ENCODE results near the gene CLEC16A.

CLEC16A gene

DNA sequence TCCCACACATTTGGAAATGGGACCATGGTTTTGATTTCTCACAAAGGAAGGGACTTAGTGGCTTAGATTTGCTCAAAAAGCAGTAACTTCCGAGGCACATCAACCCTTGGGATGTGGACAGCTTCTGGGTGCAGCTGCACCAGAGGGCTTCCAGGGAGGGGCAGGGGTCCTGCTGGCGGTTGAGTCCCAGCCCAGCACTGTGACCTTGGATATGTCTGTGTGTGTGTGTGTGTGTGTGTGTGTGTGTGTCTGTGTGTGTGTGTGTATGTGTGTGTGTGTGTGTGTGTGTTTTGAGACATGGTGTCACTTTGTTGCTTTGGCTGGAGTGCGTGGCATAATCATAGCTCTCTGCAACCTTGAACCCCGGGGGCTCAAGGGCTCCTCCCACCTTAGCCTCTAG, 130.8 kb downstream of the CLEC16A start:
- no peaks in the 10 kb centered on the region for H3K27me3 ChIP-seq (ENCODE audit: low read depth)
- no peak overlapping the region for H3K4me3 ChIP-seq
- no peak for DNase-seq (ENCODE audit: low spot score in 2 of 2)
- no peaks in the 10 kb centered on the region for H3K9me3 ChIP-seq
- H3K4me1 ChIP-seq = peaks cover 16% of the 10 kb centered on the region
- in situ Hi-C loops (cut with MboI; ENCODE audit: low sequenced_read_pairs) = no loop called here
- H3K36me3 ChIP-seq (replicated peaks) = no peaks in the 10 kb centered on the region

DNA sequence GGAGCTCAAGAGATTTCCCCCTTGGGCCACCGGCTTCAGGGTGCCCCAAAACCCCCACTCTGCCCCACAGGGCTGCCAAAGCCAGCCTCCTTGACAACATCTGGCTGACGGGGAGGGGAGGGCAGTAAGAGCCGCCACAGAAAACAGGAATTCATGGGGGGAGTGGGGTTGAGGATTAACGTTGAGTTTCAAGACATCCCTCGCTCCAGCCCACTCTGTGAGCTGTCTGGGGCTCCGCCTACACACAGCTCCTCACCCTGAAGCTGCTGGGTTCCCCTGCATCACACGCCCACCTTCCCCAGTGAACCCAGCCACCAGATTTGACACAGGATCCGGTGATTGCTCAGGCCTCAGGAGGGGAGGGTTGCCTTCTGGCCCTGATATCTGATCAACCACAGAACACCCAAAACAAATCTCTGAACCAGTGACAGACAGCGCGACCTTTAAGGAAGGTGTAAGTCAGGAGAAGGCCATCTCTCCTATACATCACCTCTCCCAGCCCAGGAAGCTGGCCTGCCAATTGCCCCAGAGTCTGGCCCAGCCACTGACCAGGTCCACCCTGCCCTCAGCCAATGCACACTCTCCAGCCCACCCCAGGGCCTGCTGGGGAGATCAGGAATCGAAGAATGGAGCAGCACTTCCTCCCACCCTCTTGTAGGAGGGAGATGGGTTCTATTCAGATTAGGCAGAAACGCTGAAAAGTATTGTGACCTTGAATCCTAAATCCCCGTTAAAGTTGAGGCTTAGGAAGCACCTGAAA, 132.1 kb downstream of the CLEC16A start:
- Histone ChIP-seq H3K9me3 (no peaks in the 10 kb centered on the region), H3K4me1 (peaks cover 16% of the 10 kb centered on the region), H3K27me3 (ENCODE audit: low read depth) (no peaks in the 10 kb centered on the region), H3K4me3 (no peak overlapping the region), H3K36me3 (replicated peaks) (no peaks in the 10 kb centered on the region)
- in situ Hi-C loops (cut with MboI; ENCODE audit: low sequenced_read_pairs) = no loop called here
- no peak for DNase-seq (ENCODE audit: low spot score in 2 of 2)

DNA sequence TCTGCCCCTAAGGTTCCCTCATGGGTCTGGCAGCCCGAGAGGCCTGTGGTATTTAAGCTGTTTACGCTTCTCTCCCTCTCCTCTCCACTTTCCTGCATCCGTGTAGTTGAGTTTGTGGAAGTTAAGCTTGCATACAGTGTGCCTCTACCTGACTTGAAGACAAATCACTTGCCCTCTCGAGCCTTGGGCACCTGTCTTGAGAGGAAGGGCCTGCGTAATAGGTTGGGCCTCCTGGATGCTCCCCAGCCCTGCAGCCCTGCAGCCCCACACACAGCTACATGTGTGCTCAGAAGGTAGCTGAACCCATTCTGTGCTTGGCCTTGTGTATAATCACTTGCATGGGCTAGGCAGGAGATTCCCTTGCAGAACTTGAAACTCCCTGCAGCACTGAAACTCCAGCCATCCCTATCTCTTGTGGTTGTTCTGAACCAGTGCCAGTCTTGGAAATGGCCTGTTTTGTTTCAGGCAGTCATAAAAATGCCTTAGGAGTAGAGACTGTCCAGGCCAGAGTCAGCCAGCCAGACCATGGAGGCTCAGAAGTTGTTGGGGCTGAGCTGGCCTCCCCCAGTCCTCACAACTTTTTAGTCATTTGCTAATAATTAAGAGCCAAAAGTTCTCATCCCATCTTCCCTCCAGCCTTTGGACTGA, 134.6 kb downstream of the CLEC16A start:
- Histone ChIP-seq H3K4me3 (no peak overlapping the region), H3K4me1 (peaks cover 10% of the 10 kb centered on the region), H3K36me3 (replicated peaks) (no peaks in the 10 kb centered on the region), H3K27me3 (ENCODE audit: low read depth) (no peaks in the 10 kb centered on the region), H3K9me3 (no peaks in the 10 kb centered on the region)
- in situ Hi-C loops (cut with MboI; ENCODE audit: low sequenced_read_pairs) = no loop called here
- DNase-seq (ENCODE audit: low spot score in 2 of 2) = no peak

DNA sequence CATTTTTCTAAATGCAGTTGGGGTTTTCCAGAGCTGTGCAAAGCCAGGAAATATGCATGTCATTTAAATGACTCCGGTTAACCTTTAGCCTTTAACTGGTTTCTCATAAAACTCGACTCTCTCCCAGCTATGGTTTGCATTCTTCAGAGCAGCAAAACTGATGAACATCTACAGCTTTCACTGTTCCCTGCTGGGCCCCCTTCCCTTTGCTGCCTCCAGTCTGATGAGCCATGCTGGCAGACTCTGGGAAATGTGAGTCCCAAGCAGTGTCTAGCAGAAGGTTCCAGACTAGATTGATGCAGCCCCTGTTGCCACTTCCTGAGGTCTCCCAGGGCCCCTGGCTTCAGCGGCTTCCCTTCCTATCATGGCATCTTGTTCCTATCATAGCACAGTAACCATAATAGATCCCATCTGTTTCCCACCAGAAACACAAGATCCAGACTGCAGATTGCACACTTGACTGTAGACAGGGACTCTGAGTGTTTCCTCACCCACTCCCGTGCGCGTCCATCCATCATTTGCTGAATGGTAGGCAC, 135.4 kb downstream of the CLEC16A start:
- no peak for DNase-seq (ENCODE audit: low spot score in 2 of 2)
- H3K4me3 ChIP-seq = no peak overlapping the region
- in situ Hi-C loops (cut with MboI; ENCODE audit: low sequenced_read_pairs) = no loop called here
- no peaks in the 10 kb centered on the region for H3K9me3 ChIP-seq
- no peaks in the 10 kb centered on the region for H3K36me3 ChIP-seq (replicated peaks)
- H3K4me1 ChIP-seq = 0 out of 2 replicates have a peak, but pooled peaks cover 4% of the 10 kb centered on the region
- no peaks in the 10 kb centered on the region for H3K27me3 ChIP-seq (ENCODE audit: low read depth)

DNA sequence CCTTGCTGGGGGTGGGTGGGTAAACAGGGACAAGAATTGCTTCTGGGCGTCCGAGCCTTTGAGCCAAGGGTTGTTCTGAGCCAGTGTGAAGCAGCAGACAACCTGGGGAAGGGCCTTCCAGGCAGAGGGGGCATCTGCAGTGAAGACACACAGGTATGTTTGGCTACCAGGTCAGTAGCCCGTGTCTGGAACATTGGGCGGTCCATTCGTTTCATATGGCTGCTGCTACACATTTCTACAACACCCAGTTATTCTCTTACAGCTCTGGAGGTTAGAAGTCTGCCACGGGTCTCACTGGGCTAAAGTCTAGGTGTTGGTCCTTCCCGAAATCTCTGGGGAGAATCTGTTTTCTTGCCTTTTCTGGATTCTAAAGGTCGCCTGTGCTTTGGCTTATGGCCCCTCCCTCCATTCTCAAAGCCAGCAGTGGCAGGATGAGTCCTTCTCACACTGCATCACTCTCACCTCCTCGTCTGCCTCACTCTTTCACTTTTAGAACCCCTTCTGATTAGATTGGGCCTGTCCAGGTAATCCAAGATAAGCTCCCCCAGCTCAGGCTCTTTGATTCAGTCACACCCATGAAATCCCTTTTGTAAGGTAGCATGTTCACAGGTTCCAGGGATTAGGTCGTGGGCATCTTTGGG, 136.1 kb downstream of the CLEC16A start:
- Histone ChIP-seq H3K27me3 (ENCODE audit: low read depth) (no peaks in the 10 kb centered on the region), H3K36me3 (replicated peaks) (no peaks in the 10 kb centered on the region), H3K9me3 (no peaks in the 10 kb centered on the region), H3K4me3 (no peak overlapping the region), H3K4me1 (0 out of 2 replicates have a peak, but pooled peaks cover 4% of the 10 kb centered on the region)
- in situ Hi-C loops (cut with MboI; ENCODE audit: low sequenced_read_pairs) = no loop called here
- DNase-seq (ENCODE audit: low spot score in 2 of 2) = no peak

DNA sequence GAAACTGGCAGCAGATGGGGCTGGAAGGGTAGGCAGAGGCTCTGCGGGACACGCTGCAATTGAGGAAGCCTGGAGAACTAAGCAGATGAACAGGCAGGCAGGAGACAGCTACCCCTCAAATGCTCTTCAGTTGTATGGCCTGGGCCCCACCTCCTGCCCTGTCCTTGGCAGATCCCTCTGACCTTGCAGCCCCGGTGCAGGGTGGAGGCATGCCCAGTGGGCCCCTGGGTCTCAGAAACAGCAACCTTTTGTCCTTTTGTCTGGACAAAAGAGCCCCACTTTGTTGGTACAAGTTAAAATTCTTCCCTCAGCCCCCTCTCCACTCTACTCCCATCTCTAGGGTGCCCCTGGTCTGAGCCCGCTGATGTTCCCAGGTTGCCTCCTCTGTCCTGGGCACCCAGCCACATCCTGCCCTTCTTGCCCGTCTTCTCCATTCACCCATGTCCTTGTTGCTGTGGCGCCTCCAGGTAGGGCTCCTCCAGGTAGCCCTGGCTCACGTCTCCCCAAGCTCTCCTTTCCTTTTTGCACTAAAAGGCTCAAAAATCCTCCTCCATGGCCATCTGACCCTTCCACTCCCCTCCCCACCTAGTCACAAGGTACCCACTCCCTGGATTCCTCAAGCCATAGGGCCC, 136.8 kb downstream of the CLEC16A start:
- Histone ChIP-seq H3K9me3 (no peaks in the 10 kb centered on the region), H3K27me3 (ENCODE audit: low read depth) (no peaks in the 10 kb centered on the region), H3K36me3 (replicated peaks) (no peaks in the 10 kb centered on the region), H3K4me1 (0 out of 2 replicates have a peak, but pooled peaks cover 4% of the 10 kb centered on the region), H3K4me3 (no peak overlapping the region)
- no peak for DNase-seq (ENCODE audit: low spot score in 2 of 2)
- in situ Hi-C loops (cut with MboI; ENCODE audit: low sequenced_read_pairs) = no loop called here

DNA sequence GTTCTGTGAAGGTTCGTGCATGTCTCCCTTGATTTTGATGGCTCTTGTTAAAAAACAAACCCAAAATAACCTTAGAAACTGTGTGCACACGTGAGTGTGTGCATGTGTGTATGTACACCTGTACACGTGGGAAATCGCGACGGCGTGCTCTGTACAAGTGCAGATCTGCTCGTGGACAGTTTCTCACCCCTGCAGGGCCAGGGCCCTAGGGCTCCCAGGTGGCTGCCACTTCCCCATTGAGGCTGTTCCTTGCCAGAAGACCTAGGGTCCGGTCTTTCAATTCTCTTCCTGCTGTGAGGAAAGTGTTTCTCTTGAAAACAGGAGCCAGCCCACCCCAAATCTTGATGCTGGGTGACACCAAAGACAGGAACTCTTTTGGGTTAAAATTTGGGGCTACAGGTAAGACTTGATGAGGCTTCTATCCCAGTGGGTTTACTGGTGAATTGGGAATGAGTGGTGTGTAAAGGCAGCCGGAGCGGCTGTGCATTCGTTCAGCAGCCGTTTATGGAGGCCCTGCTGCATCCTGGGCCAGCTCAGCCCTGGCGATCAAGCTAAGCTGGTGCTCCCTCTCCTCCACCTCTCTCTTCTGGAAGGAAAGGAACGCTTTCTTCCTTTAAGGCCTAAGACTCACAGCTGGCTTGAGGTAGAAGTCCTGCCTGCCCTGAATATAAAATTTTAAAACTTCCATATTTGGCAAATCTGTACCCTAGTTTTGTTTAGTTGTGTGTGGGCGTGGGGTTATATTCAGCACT, 137.9 kb downstream of the CLEC16A start:
- H3K27me3 ChIP-seq (ENCODE audit: low read depth) = no peaks in the 10 kb centered on the region
- H3K4me3 ChIP-seq = no peak overlapping the region
- in situ Hi-C loops (cut with MboI; ENCODE audit: low sequenced_read_pairs) = no loop called here
- no peaks in the 10 kb centered on the region for H3K36me3 ChIP-seq (replicated peaks)
- 0 out of 2 replicates have a peak, but pooled peaks cover 4% of the 10 kb centered on the region for H3K4me1 ChIP-seq
- H3K9me3 ChIP-seq = no peaks in the 10 kb centered on the region
- no peak for DNase-seq (ENCODE audit: low spot score in 2 of 2)

DNA sequence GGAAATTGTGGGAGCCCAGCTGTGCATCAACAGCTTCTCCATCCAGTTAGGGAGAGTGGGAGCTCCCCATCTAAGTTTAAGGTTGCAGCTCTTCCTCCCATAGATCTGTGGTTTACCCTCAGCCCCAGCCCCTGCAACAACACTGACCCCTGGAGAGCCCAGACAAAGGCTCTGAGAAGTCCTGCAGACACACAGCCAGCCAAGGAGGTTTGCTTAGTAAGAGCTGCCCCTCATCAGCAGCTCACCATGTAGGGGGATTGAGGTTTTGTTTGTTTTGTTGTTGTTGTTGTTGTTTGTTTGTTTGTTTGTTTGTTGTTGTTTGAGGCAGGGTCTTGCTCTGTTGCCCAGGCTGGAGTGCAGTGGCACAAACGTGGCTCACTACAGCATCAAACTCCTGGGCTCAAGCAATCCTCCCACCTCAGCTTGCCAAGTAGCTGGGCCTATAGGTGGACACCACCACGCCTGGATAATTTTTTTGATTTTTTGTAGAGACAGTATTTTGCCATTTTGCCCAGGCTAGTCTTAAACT, 138.6 kb downstream of the CLEC16A start:
- Histone ChIP-seq H3K4me3 (no peak overlapping the region), H3K4me1 (0 out of 2 replicates have a peak, but pooled peaks cover 4% of the 10 kb centered on the region), H3K36me3 (replicated peaks) (no peaks in the 10 kb centered on the region), H3K9me3 (no peaks in the 10 kb centered on the region), H3K27me3 (ENCODE audit: low read depth) (no peaks in the 10 kb centered on the region)
- no peak for DNase-seq (ENCODE audit: low spot score in 2 of 2)
- in situ Hi-C loops (cut with MboI; ENCODE audit: low sequenced_read_pairs) = no loop called here

DNA sequence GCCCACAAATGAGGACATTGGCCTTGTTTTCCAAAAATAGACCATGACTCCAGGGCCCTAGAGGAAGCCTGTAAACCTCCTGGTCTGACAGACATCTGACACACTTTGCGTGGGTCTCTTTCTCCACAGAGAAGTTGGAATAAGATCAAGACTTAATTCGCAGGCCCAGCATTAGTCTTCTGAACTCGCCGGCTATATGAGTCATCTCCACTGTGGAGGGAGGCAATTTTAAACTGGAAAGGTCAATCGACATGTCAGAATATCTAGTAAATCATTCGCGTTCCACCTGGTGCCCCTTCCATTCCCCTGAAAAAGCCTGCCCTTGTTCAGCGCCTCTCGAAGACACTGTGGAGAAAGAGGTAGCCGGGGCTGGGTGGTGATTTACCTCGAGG, 140.1 kb downstream of the CLEC16A start:
- Histone ChIP-seq H3K27me3 (ENCODE audit: low read depth) (no peaks in the 10 kb centered on the region), H3K4me3 (no peak overlapping the region), H3K9me3 (no peaks in the 10 kb centered on the region), H3K4me1 (no peaks in the 10 kb centered on the region), H3K36me3 (replicated peaks) (no peaks in the 10 kb centered on the region)
- in situ Hi-C loops (cut with MboI; ENCODE audit: low sequenced_read_pairs) = no loop called here
- no peak for DNase-seq (ENCODE audit: low spot score in 2 of 2)

DNA sequence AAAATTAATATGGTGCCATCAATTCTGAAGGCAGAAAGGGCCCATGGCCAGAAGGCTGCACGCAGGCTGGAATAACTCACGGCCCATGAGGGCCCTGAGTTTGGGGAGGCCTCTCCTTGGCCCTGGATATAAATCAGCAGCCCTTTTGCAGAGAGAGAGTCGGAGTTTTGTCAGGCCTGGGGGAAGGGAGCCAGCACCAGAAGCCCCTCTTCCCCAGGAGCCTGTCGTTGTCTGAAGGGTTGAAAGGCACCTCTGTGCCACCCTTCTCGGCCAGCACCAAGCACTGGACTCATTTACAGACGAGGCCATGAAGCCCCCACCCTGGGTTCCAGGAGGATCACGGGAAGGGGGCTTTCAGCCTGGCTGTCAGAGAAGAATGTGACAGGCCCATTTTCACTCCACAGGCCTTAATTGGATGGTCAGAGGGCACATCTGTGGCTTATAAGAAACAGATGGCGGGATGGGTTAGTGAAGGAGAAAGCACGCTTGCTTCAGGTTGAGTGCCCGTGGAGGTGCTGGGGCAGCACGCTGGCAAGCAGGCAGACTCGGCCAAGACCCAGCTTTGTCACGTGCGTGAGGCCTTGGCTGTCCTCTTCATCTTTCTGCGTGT, 140.6 kb downstream of the CLEC16A start:
- Histone ChIP-seq H3K4me1 (no peaks in the 10 kb centered on the region), H3K4me3 (no peak overlapping the region), H3K27me3 (ENCODE audit: low read depth) (no peaks in the 10 kb centered on the region), H3K36me3 (replicated peaks) (no peaks in the 10 kb centered on the region), H3K9me3 (no peaks in the 10 kb centered on the region)
- DNase-seq (ENCODE audit: low spot score in 2 of 2) = no peak
- in situ Hi-C loops (cut with MboI; ENCODE audit: low sequenced_read_pairs) = no loop called here

DNA sequence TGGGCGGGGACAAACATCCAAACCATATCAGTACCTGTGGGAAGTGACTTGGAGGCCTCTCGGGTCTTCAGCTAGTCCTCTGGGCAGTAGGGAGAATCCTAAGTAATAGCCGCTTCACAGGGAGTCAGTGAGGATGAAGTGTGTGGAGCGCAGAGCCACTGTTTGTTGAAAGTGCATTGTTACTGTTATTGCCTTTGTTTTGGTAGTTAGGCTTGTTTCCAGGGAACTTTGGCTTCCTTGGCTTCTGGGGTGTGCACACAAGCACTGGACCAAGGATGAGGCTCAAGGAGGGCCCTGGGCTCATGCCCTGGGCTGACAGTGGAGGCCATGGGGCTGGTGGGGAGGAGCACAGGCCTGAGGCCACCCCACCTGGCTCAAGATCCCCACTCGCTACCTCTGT, 141.6 kb downstream of the CLEC16A start:
- Histone ChIP-seq H3K4me3 (no peak overlapping the region), H3K27me3 (ENCODE audit: low read depth) (no peaks in the 10 kb centered on the region), H3K9me3 (no peaks in the 10 kb centered on the region), H3K36me3 (replicated peaks) (no peaks in the 10 kb centered on the region), H3K4me1 (no peaks in the 10 kb centered on the region)
- DNase-seq (ENCODE audit: low spot score in 2 of 2) = no peak
- in situ Hi-C loops (cut with MboI; ENCODE audit: low sequenced_read_pairs) = no loop called here

DNA sequence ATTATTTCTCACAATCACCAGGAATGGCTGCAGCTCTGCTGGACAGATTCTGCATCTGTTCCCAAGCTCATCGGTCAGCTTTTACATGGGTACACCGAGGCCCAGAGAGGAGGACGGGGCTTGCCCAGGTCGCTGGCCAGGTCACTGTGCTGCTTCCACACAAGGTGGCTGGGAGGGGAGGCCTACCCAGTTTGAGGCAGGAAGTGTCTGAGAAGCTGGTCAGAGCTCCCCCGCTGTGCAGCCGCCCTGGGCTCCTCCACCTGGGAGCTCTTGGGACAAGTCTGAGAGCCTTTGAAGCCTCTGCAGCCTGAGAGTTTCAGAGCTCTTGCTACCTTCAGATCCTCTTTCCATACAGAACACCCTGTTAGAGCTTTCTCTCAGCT, 143.3 kb downstream of the CLEC16A start:
- H3K4me3 ChIP-seq = no peak overlapping the region
- DNase-seq (ENCODE audit: low spot score in 2 of 2) = no peak
- H3K4me1 ChIP-seq = no peaks in the 10 kb centered on the region
- H3K36me3 ChIP-seq (replicated peaks) = no peaks in the 10 kb centered on the region
- H3K9me3 ChIP-seq = no peaks in the 10 kb centered on the region
- in situ Hi-C loops (cut with MboI; ENCODE audit: low sequenced_read_pairs) = no loop called here
- no peaks in the 10 kb centered on the region for H3K27me3 ChIP-seq (ENCODE audit: low read depth)

Data from HAP-1 (cell line).